Measurements from ENCODE around the gene DOCK9.

The DOCK9 gene, protein sequence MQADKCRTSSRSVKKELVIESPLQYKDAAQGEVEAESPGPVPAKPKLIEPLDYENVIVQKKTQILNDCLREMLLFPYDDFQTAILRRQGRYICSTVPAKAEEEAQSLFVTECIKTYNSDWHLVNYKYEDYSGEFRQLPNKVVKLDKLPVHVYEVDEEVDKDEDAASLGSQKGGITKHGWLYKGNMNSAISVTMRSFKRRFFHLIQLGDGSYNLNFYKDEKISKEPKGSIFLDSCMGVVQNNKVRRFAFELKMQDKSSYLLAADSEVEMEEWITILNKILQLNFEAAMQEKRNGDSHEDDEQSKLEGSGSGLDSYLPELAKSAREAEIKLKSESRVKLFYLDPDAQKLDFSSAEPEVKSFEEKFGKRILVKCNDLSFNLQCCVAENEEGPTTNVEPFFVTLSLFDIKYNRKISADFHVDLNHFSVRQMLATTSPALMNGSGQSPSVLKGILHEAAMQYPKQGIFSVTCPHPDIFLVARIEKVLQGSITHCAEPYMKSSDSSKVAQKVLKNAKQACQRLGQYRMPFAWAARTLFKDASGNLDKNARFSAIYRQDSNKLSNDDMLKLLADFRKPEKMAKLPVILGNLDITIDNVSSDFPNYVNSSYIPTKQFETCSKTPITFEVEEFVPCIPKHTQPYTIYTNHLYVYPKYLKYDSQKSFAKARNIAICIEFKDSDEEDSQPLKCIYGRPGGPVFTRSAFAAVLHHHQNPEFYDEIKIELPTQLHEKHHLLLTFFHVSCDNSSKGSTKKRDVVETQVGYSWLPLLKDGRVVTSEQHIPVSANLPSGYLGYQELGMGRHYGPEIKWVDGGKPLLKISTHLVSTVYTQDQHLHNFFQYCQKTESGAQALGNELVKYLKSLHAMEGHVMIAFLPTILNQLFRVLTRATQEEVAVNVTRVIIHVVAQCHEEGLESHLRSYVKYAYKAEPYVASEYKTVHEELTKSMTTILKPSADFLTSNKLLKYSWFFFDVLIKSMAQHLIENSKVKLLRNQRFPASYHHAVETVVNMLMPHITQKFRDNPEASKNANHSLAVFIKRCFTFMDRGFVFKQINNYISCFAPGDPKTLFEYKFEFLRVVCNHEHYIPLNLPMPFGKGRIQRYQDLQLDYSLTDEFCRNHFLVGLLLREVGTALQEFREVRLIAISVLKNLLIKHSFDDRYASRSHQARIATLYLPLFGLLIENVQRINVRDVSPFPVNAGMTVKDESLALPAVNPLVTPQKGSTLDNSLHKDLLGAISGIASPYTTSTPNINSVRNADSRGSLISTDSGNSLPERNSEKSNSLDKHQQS (N-terminal part only)

DNA sequence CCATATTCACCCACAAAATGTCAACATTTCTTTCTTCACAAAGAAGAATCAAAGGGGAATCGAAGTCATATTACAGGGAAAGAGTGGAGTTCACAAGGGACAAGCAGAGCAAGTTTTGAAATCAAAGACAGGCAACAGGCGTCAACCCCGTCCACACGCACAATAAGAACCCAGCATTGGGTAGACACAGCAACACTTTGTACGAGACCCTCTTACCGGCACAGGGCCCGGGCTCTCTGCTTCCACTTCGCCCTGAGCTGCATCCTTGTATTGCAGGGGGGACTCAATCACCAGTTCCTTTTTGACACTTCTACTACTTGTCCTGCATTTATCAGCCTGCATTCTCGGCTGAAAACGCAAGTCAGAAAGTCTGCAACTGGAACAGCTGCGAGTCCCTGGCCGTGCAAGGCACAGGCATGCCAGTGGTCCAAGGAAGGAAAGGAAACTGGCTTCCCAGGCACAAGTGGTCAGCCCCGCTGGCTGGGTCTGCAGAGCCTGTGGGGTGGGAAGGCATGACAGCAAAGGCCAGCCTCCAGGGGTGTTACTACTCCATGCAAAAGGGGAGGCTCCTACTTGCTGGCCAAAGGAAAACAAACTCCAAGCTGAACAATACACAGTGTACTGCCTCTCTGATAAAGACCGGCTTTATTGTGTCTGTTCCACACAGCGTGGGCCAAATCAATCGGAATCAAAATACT is at the start of gene DOCK9:
TSS of gene DOCK9 (minus strand) at position 497 of the 698 bp plus-strand sequence. CDS start at position 342, 155 bp downstream.
- in situ Hi-C loops (cut with MboI; ENCODE audit: low pct_unique_long_range_greater_than_20kb, low sequenced_read_pairs): no loop called here
- DNase-seq: no peak

DNA sequence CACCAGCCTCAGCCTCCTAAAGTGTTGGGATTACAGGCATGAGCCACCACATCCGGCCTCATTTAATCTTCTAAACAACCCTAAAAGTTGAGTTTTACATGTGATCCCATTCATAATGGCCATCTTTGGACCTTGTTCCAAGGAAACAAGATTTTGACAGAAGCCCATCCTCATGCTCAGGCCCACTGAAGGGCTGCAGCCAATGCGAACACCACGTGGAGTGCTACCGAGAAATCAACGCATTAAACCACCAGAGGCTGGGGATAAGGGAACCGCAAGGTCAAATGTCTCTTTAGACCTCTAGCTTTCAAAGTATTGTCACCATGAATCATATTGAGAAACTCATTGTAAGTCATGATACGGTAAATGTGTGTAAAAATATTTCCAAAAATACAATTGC is 49.4 kb upstream of the DOCK9 start:
- DNase-seq: no peak
- in situ Hi-C loops (cut with MboI; ENCODE audit: low pct_unique_long_range_greater_than_20kb, low sequenced_read_pairs): no loop called here

DNA sequence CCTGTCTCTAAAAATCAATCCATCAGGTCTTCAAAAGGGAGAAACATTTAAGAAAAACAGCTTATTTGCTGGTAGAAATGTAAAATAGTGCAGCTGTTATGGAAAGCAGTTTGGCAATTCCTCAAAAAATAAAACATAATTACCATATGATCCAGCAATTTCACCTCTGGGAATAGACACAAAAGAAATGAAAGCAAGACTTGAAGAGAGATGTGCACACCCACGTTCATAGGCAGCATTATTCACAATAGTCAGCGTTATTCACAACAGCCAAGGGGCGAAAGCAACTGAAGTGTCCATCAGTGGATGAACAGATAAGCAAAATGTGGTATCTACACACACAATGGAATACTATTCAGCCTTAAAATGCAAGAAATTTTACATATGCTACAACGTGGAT is 45.1 kb upstream of the DOCK9 start:
- DNase-seq: no peak
- in situ Hi-C loops (cut with MboI; ENCODE audit: low pct_unique_long_range_greater_than_20kb, low sequenced_read_pairs): no loop called here

DNA sequence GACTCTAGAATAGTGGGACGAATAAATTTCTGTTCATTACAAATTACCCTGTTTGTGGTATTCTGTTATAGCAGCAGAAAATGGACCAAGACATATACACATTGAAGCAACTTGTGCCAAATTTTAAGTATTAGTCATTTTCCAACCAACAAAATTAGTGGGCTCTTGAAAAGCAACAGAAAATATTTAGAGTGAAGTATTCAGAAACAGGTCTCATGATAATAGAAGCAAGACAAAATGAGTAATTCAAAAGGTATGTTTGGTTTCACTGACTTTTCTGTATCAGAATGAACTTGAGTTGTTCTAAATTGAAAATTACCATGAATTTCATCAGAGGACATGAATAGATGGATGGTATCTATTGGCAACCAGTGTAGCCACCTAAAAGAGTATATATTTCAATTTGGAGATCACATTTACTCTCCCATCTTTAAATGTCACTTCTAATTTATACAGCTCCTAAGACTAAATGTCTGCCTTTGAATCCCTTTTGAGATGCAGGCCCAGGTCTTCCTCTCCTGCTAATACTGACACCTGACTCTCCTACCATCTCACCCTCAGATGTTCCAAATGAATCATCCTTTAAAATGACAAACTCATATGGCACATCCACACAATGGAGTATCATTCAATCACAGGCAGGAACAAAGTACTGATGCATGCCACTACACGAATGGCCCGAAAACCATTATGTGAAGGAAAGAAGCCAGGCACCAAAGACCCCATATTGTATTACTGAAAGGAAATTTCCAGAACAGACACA is 40.7 kb upstream of the DOCK9 start:
- no peak for DNase-seq
- in situ Hi-C loops (cut with MboI; ENCODE audit: low pct_unique_long_range_greater_than_20kb, low sequenced_read_pairs): no loop called here

DNA sequence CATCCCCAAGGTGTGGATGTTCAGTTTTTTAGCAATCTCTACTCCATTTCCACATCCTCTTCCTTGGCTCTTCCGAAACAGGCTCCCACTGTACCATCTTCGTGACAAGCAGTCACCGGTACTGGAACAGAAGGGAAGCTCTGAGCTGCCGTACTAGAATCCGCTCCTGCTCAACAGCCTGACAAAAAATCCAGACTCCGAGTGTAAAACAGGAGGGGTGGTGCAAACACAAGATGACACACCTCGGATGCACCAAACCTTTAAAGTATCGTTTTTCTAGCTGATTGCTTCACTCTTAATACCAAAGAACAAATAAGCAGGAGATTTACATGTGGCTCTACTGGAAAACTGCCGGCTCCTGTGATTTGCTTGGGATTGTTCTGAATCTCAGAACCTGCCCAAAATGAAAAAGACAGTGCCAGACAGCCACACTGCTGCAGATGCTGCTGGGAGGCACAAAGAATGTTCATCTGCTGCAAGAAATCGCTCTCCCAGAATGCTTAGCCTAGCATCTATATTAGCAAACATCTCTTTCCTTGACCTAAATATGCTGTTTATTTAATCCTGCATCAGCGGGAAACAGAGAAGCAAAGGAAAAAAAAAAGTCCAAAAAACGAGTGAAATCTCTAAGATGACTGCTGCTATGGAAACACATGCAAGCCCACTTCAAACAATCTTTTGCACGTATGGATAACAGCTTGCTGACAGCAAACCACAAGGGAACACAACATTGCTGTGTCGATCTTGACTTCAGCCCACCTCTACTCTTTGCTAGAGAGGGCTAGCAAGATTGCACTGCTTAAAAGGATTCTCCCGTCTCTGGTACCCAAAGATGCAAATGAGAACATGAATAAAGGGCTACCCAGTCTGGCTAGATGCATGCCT is 38.0 kb upstream of the DOCK9 start:
- DNase-seq: no peak

DNA sequence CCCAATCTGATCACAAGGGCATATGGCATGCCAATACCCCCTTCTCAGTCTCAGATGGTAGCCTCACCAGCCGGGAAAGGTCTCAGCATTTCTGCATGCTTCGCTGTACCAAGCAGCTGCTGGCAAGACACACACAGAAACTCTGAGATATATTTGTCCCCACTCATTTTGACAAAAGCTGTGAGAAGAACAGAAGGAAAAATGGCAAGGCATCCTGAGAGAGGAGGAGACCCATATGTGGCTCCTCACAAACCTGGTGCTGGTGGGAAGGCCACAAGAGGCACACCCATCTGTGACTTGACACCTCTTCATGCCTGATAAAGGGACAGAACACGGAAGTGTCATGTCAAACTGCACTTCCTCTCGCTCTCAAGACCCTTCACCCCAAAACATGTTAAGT is 36.7 kb upstream of the DOCK9 start:
- no peak for DNase-seq
- in situ Hi-C loops (cut with MboI; ENCODE audit: low pct_unique_long_range_greater_than_20kb, low sequenced_read_pairs): no loop called here

More for the DNA sequence above, 38.0 kb upstream of the DOCK9 start:
- in situ Hi-C loops (cut with MboI; ENCODE audit: low pct_unique_long_range_greater_than_20kb, low sequenced_read_pairs): no loop called here

DNA sequence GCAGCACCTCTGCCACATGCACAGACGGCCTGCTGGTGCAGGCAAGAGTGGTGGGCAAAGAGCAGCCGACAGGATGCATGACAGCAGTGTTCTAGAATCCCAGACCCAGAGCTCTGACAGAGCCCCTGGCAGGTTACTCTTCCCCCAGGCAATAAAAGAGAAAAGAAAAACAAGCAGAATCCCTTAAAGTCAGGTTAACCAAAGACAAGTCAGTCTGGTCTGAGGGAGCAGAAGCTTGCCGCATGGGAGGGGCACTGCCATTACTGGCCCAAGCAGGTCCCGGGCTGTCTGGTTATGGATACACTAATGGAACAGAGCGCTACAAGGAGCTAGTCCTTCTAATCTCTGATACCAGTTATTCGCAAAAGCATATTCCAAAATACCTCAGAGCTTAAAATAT is 36.1 kb upstream of the DOCK9 start:
- no peak for DNase-seq
- in situ Hi-C loops (cut with MboI; ENCODE audit: low pct_unique_long_range_greater_than_20kb, low sequenced_read_pairs): no loop called here

DNA sequence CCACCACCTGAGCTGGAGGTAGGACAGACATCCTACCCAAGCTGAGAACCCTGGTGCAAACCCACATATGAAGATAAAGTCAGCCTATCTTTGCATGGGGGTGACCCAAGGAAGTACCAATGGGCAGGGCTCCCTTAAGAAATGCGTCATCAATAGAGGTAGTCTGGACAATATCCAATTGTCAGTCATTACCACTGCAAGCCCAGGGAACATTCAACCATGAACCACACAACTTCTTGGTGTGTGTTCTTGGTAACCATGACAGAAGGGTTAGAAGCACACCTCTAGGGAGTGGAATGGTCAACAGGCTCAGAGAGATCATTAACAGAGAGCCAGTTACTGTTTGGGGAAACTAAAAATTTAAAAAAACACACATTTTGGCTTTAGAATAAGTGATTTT is 34.7 kb upstream of the DOCK9 start:
- no peak for DNase-seq
- in situ Hi-C loops (cut with MboI; ENCODE audit: low pct_unique_long_range_greater_than_20kb, low sequenced_read_pairs): no loop called here

DNA sequence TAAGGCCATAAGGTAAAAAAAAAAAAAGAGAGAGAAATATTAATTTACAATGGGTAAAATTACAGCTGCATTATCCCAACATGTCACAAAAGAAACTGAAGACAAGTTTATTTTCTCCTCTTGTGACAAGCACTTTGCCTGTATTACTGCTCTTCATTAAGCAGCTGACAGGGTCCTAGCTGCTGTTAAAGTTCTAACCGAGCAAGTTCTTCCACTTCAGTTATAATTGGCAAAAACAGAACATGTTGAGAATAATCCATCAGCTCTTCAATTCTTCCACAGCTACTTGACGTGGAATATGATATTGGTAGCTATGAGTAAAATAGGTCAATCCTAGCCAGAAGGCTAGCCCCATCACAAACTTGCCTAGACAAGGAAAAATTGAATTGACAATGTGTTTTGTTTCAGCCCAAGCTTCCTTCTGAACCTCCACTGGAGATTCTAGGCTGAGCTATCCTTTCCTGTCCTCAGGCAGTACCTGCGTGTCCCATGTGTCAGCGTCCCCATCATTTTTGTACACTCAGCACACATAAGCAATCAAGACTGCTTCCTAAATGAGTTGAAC is 32.2 kb upstream of the DOCK9 start:
- DNase-seq: no peak
- in situ Hi-C loops (cut with MboI; ENCODE audit: low pct_unique_long_range_greater_than_20kb, low sequenced_read_pairs): no loop called here

DNA sequence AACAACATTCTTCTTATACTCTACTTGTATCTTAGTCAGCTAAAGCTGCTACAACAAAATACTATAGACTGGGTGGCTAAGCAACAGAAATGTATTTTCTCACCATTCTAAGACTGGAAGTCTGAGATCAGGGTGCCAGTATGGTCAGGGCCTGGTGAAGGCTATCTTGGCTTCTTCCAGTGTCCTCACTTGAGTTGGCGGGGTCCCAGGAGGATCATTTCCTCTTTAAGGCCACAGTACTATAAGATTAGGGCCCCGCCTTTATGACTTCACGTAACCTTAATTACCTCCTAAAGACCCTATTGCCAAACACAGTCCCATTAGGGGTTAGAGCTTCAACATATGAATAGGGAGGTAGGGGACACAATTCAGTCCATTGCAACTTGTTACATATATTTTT is 30.7 kb upstream of the DOCK9 start:
- no peak for DNase-seq
- in situ Hi-C loops (cut with MboI; ENCODE audit: low pct_unique_long_range_greater_than_20kb, low sequenced_read_pairs): no loop called here

DNA sequence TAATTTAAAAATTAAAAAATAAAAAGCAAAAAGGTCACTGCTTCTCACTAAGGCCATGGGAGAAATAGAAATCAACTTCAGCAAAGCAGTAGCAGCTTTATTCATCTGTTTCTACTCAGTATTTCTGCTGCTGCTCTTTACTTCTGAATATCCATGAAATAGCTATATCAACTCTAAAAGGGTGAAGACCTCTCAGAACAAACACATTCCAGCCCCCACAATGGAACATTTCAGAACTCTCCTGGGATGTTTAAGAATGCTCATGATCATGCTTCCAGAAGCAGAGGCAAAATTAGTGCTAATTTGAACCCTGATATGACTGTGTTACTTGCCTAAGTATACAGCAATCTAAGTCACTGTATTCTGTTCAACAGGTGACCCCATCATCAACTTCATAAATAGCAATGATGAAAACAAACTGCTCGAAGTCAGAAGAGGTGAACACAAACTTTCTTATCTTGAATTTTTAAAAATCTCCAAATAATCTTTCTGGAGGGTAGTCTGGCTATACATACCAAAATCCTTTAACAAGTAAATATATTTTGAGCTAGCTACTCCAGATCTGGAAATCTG is 29.6 kb upstream of the DOCK9 start:
- in situ Hi-C loops (cut with MboI; ENCODE audit: low pct_unique_long_range_greater_than_20kb, low sequenced_read_pairs): no loop called here
- DNase-seq: no peak

DNA sequence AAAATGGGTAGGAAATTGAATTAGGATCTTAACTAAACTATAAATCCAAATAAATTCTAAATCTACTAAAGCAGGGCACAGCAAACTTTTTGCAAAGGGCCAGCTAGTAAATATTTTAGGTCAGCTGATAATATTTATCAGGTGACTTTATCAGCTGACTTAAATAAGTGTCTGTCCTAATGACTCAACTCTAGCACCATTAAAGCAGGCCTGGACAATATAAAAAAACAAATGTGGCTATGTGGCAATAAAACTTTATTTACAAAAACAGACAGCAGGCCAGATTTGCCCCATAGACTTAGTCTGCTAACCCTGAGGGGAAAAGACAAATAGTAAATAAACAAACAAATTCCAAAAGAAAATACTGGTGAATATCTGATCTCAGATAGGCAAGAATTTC is 27.7 kb upstream of the DOCK9 start:
- in situ Hi-C loops (cut with MboI; ENCODE audit: low pct_unique_long_range_greater_than_20kb, low sequenced_read_pairs): no loop called here
- DNase-seq: no peak

DNA sequence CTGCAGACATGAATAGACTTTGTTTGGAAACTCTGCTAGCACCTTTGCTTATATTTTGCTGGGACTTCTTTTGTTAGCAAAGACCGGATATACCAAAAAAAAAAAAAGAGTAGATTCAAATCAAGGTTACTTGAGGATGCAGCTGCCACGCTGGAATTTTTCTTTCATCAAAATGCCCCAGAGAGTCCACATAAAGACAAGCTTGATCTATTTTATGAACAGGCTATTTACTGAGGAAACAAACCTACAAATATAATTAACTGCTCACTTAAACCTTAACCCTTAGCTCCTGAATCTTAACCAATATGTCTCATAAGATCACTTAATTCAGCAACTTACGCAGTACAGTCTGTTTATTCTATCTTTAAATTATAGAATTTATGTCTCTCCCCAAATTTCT is 27.1 kb upstream of the DOCK9 start:
- in situ Hi-C loops (cut with MboI; ENCODE audit: low pct_unique_long_range_greater_than_20kb, low sequenced_read_pairs): no loop called here
- DNase-seq: no peak

DNA sequence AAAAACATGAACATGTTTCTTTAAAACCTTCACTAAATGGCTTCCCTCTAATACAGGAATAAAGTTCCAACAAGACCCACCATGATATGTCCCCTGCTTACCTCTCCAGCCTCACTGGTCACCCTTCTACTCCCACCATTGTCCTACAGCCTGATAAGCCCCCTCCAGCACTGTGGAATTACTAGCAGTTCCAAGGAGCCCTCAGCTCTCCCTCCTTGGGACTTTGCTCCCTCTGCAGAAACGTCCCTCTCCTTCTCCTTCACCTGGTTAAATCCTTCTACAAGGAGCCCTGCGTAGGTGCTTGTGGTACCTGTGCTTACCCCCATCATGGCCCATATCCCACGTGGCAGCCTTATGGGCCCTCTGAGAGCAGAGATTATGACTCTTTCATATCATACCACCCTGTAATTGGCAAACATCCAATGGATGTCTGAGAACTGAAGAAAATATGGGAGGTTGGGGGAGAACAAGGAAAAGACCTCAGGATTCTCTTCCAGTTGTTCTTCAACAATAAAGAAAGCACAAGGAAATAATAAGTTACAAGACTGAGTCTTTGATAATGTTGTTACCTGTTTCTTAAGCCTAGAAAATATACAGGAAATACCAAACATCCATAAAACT is 26.1 kb upstream of the DOCK9 start:
- in situ Hi-C loops (cut with MboI; ENCODE audit: low pct_unique_long_range_greater_than_20kb, low sequenced_read_pairs): no loop called here
- DNase-seq: no peak

DNA sequence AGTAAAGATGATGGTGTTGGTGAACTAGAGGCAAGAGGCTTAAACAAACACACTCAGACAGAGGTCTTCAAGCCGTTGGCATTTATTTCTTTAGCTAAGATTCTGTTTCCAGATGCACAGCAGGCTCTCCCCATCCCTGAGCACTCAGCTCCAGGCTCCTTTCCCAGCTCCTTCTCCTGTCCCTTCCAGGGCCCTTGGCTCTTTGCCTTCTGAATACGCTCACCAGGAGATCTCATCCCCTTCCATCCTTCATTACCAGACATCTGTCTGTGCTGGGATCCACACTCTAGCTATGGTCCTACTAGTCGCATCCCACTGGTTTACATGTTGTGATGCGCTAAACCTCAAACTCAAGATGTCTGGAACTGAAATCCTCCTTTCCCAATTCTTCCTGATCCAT is 25.3 kb upstream of the DOCK9 start:
- in situ Hi-C loops (cut with MboI; ENCODE audit: low pct_unique_long_range_greater_than_20kb, low sequenced_read_pairs): no loop called here
- no peak for DNase-seq

DNA sequence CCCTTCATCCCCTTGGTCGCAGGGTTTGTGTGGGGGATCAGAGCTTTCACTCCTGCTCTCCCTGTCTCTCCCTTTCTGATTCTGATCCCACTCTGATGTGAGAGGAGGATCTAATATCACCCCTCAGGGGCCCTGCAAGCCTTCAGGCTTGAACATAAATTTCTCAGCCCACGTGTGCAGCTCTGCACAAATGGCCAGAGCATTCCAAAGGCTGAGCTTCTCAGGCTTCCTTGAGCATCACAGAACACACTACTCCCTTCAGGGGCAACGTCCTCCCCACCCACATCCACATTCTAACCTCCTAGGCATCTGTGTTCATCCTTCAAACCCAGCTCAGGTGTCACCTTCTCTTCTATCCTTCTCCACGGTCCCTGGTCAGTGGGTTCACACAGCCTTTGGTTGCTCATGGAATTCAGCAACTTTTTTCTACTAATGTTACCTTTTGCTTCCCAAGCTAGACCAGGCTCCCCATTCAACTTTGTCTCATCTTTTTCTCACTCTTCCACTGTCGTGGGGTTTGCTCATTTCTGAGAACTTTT is 24.4 kb upstream of the DOCK9 start:
- in situ Hi-C loops (cut with MboI; ENCODE audit: low pct_unique_long_range_greater_than_20kb, low sequenced_read_pairs): no loop called here
- no peak for DNase-seq

Measured in KBM-7 (cell line).